Activated CD4-positive, alpha-beta memory T cell treated with anti-CD3 and anti-CD28 coated beads for 36 hours (primary cell): ENCODE measurements around the gene CC2D2B. TPM values are rescaled to one million over a fixed set of nuclear protein-coding genes. Genes with fewer than 3 reads are reported as not detected.

Experiments
- CTCF ChIA-PET: fragments of 350-600 bp; sonication (Branson Sonifier 250); formaldehyde crosslinking; loops from one replicate; lab custom pipeline; 2021; ENCODE audit warnings: antibody characterized with exemption, inconsistent platforms; lab: Charles Lee
- POLR2A ChIA-PET: fragments of 350-600 bp; sonication (Branson Sonifier 250); formaldehyde crosslinking; loops from one replicate; lab custom pipeline; 2021; ENCODE audit warnings: antibody characterized with exemption; lab: Charles Lee
- DNase-seq: peaks from one replicate; pipeline ENCODE4 v3.0.0-alpha.2; 2020
- H3K27ac Mint-ChIP-seq: one replicate; pipeline ENCODE4 v1.8.0; 2021; ENCODE audit warnings: mixed read lengths
- H3K27me3 Mint-ChIP-seq: one replicate; pipeline ENCODE4 v1.8.0; 2021; ENCODE audit warnings: mixed read lengths
- H3K36me3 Mint-ChIP-seq: one replicate; pipeline ENCODE4 v1.8.0; 2021; ENCODE audit warnings: mixed read lengths
- H3K4me1 Mint-ChIP-seq: one replicate; pipeline ENCODE4 v1.8.0; 2021; ENCODE audit warnings: low read depth, mixed read lengths
- H3K4me3 Mint-ChIP-seq: one replicate; pipeline ENCODE4 v1.8.0; 2021; ENCODE audit warnings: mild to moderate bottlenecking, mixed read lengths
- H3K9me3 Mint-ChIP-seq: one replicate; pipeline ENCODE4 v1.8.0; 2021; ENCODE audit warnings: mixed read lengths
- intact Hi-C: fragments of 100-400 bp; cut with micrococcal nuclease; formaldehyde crosslinking; loops from one replicate; pipeline ENCODE4 v1.15.1; 2023
- microRNA-seq: library from miRNA; unstranded; fragments of <30 nt; microRNA quantifications from one replicate; pipeline ENCODE4 v1.2.0, GENCODE V29; 2022; ENCODE audit warnings: borderline number of aligned reads, borderline microRNAs expressed, borderline replicate concordance
- total RNA-seq, 2 experiments: library from RNA; stranded (reverse); gene quantifications; one replicate each; pipeline ENCODE4 v1.2.3, GENCODE V29; 2021

Gene CC2D2B
- total RNA-seq, 2 experiments from 2014 or later, result 0.15 TPM; not detected in 1

GRCh38 chr10:96061232-96061631, 153.5 kb downstream of the CC2D2B start:
- Mint-ChIP-seq H3K36me3 (peaks cover 50% of the 10 kb centered on the region), H3K4me1 (peaks cover 16% of the 10 kb centered on the region), H3K27ac (no peak overlapping the region), H3K4me3 (no peak overlapping the region), H3K27me3 (no peaks in the 10 kb centered on the region), H3K9me3 (no peaks in the 10 kb centered on the region)
- intact Hi-C loops, result no loop called here
- ChIA-PET POLR2A (no interaction called here), CTCF (interaction anchor here (1.2 kb wide), 1 partner anchor 44 kb away, joined by 3 read pairs; no protein-coding TSS in a partner anchor)
- no peak for DNase-seq

- peaks cover 2% of the 10 kb centered on the region for H3K36me3 Mint-ChIP-seq
- ChIA-PET CTCF (interaction anchor here (0.5 kb wide), 1 partner anchor 68 kb away, joined by 3 read pairs; no protein-coding TSS in a partner anchor), POLR2A (no interaction called here)
- DNase-seq, result no peak
- H3K4me1 Mint-ChIP-seq, result peaks cover 20% of the 10 kb centered on the region
- no peaks in the 10 kb centered on the region for H3K27me3 Mint-ChIP-seq
- no peak overlapping the region for H3K27ac Mint-ChIP-seq
- H3K4me3 Mint-ChIP-seq, result no peak overlapping the region
- intact Hi-C loops, result loop anchor here (1.0 kb wide), 1 partner anchor 9 kb away; no protein-coding TSS in a partner anchor
- H3K9me3 Mint-ChIP-seq, result no peaks in the 10 kb centered on the region
Measured at GRCh38 chr10:96072674-96073073, 164.9 kb downstream of the CC2D2B start.

- Mint-ChIP-seq H3K27me3 (no peaks in the 10 kb centered on the region), H3K27ac (peak overlapping the region; percentile 1), H3K4me3 (no peak overlapping the region), H3K4me1 (peaks cover 20% of the 10 kb centered on the region), H3K36me3 (no peaks in the 10 kb centered on the region), H3K9me3 (no peaks in the 10 kb centered on the region)
- ChIA-PET POLR2A (interaction anchor here (1.1 to 1.3 kb wide), 2 partner anchors 16 to 56 kb away, joined by 3 to 6 read pairs; partner anchors contain the start of gene ZNF518A), CTCF (no interaction called here)
- intact Hi-C loops, result loop anchor here (1.0 kb wide), 2 partner anchors 10 to 16 kb away; no protein-coding TSS in a partner anchor
- no peak for DNase-seq
Measured at GRCh38 chr10:96073722-96074121, 165.9 kb downstream of the CC2D2B start.

- Mint-ChIP-seq H3K27ac (no peak overlapping the region), H3K36me3 (no peaks in the 10 kb centered on the region), H3K27me3 (no peaks in the 10 kb centered on the region), H3K4me3 (no peak overlapping the region), H3K9me3 (no peaks in the 10 kb centered on the region), H3K4me1 (peaks cover 20% of the 10 kb centered on the region)
- no peak for DNase-seq
- ChIA-PET CTCF (no interaction called here), POLR2A (interaction anchor here (1.3 to 1.5 kb wide), 2 partner anchors 15 kb away, joined by 6 to 7 read pairs; no protein-coding TSS in a partner anchor)
- intact Hi-C loops, result loop anchor here (1.0 kb wide), 1 partner anchor 15 kb away; no protein-coding TSS in a partner anchor
Measured at GRCh38 chr10:96074776-96075175, 167.0 kb downstream of the CC2D2B start.

- Mint-ChIP-seq H3K27me3 (no peaks in the 10 kb centered on the region), H3K36me3 (peaks cover 8% of the 10 kb centered on the region), H3K4me1 (peaks cover 20% of the 10 kb centered on the region), H3K9me3 (no peaks in the 10 kb centered on the region), H3K27ac (no peak overlapping the region), H3K4me3 (no peak overlapping the region)
- intact Hi-C loops, result no loop called here
- POLR2A ChIA-PET, result interaction anchor here (0.8 to 1.5 kb wide), 2 partner anchors 13 to 14 kb away, joined by 3 to 7 read pairs; no protein-coding TSS in a partner anchor
- CTCF ChIA-PET, result interaction anchor here (1.1 kb wide), 1 partner anchor 59 kb away, joined by 4 read pairs; no protein-coding TSS in a partner anchor
- DNase-seq, result no peak
Measured at GRCh38 chr10:96075977-96076376, 168.2 kb downstream of the CC2D2B start.

- no peaks in the 10 kb centered on the region for H3K27me3 Mint-ChIP-seq
- DNase-seq, result no peak
- no peak overlapping the region for H3K4me3 Mint-ChIP-seq
- H3K4me1 Mint-ChIP-seq, result peaks cover 20% of the 10 kb centered on the region
- POLR2A ChIA-PET, result no interaction called here
- CTCF ChIA-PET, result no interaction called here
- intact Hi-C loops, result no loop called here
- H3K9me3 Mint-ChIP-seq, result no peaks in the 10 kb centered on the region
- no peak overlapping the region for H3K27ac Mint-ChIP-seq
- H3K36me3 Mint-ChIP-seq, result peaks cover 11% of the 10 kb centered on the region
Measured at GRCh38 chr10:96077156-96077555, 169.4 kb downstream of the CC2D2B start.

- Mint-ChIP-seq H3K27ac (no peak overlapping the region), H3K27me3 (no peaks in the 10 kb centered on the region), H3K4me3 (no peak overlapping the region), H3K4me1 (no peaks in the 10 kb centered on the region), H3K36me3 (peaks cover 18% of the 10 kb centered on the region), H3K9me3 (no peaks in the 10 kb centered on the region)
- POLR2A ChIA-PET, result interaction anchor here (0.7 kb wide), 1 partner anchor 48 kb away, joined by 3 read pairs; the partner anchor contains the start of gene ZNF518A
- no peak for DNase-seq
- intact Hi-C loops, result no loop called here
- CTCF ChIA-PET, result interaction anchor here (1.4 kb wide), 1 partner anchor 65 kb away, joined by 4 read pairs; no protein-coding TSS in a partner anchor
Measured at GRCh38 chr10:96082153-96082552, 174.4 kb downstream of the CC2D2B start.

Small RNAs within 50 kb of the gene (microRNA-seq; reads per million reads assigned to microRNA genes)
- 38.1 reads per million, percentile 53 among the genes with 10 or more reads in this experiment for gene MIR3157

Other genes starting within 250 kb of the CC2D2B start
- gene TCTN3, start 214.0 kb upstream of the CC2D2B start, total RNA-seq, result 10 to 100 TPM; 22.9 to 26.3 TPM
- gene ENTPD1, start 151.8 kb upstream of the CC2D2B start, total RNA-seq, result 1 to 10 TPM; 2.5 to 2.8 TPM
- gene CCNJ, start 135.6 kb downstream of the CC2D2B start, total RNA-seq, result 1 to 10 TPM; 4.3 to 4.4 TPM
- 10 to 100 TPM in 1 of 2 experiments, 1 to 10 TPM in 1; 9.6 to 13.3 TPM for gene ZNF518A, start 222.3 kb downstream of the CC2D2B start, total RNA-seq